ENCODE measurements around the gene KCNK1.

The KCNK1 gene

GRCh38 chr1:233613252-233614172 lies at the start of gene KCNK1:
Gene KCNK1, plus strand, starts transcription at chr1:233614106. Its CDS starts 66 bp downstream, at chr1:233614172.
- DNase-seq: no peak

- DNase-seq: no peak
Observed at GRCh38 chr1:233565313-233565712, 48.6 kb upstream of the KCNK1 start.

- no peak for DNase-seq
Observed at GRCh38 chr1:233566886-233567285, 47.0 kb upstream of the KCNK1 start.

GRCh38 chr1:233569636-233570035 lies 44.3 kb upstream of the KCNK1 start:
- no peak for DNase-seq

GRCh38 chr1:233570216-233570615 lies 43.7 kb upstream of the KCNK1 start:
- no peak for DNase-seq

GRCh38 chr1:233570706-233571105 lies 43.2 kb upstream of the KCNK1 start:
- DNase-seq: no peak

GRCh38 chr1:233572896-233573295 lies 41.0 kb upstream of the KCNK1 start:
- DNase-seq: no peak

- no peak for DNase-seq
Observed at GRCh38 chr1:233575450-233575849, 38.5 kb upstream of the KCNK1 start.

- DNase-seq: no peak
Observed at GRCh38 chr1:233582439-233582838, 31.5 kb upstream of the KCNK1 start.

GRCh38 chr1:233584376-233584775 lies 29.5 kb upstream of the KCNK1 start:
- no peak for DNase-seq

- DNase-seq: no peak
Observed at GRCh38 chr1:233584931-233585330, 29.0 kb upstream of the KCNK1 start.

- DNase-seq: no peak
Observed at GRCh38 chr1:233586301-233586700, 27.6 kb upstream of the KCNK1 start.

- DNase-seq: no peak
Observed at GRCh38 chr1:233587196-233587595, 26.7 kb upstream of the KCNK1 start.

GRCh38 chr1:233587958-233588799 lies 25.7 kb upstream of the KCNK1 start:
- no peak for DNase-seq

- no peak for DNase-seq
Observed at GRCh38 chr1:233597489-233597901, 16.4 kb upstream of the KCNK1 start.

GRCh38 chr1:233598891-233599541 lies 14.9 kb upstream of the KCNK1 start:
- DNase-seq: no peak

- no peak for DNase-seq
Observed at GRCh38 chr1:233599542-233600073, 14.3 kb upstream of the KCNK1 start.

- no peak for DNase-seq
Observed at GRCh38 chr1:233600488-233600887, 13.4 kb upstream of the KCNK1 start.

- DNase-seq: no peak
Observed at GRCh38 chr1:233603478-233603877, 10.4 kb upstream of the KCNK1 start.

GRCh38 chr1:233605205-233605604 lies 8.7 kb upstream of the KCNK1 start:
- DNase-seq: no peak

- no peak for DNase-seq
Observed at GRCh38 chr1:233606813-233607212, 7.1 kb upstream of the KCNK1 start.

GRCh38 chr1:233607252-233608119 lies 6.4 kb upstream of the KCNK1 start:
- no peak for DNase-seq

Data from activated effector memory CD4-positive, alpha-beta T cell treated with Interleukin-2 at 50 U/mL for 16 hours (primary cell).